Measurements from ENCODE around the gene PHF2. TPM values are rescaled to one million over a fixed set of nuclear protein-coding genes. Genes with fewer than 3 reads are reported as not detected.

PHF2 gene
- polyA plus RNA-seq, 1 of the 3 experiments (the other 2 are of a cell fraction): 11.2 TPM

- H2AFZ ChIP-seq (ENCODE audit: low read depth): no peak overlapping the region
- H3K4me2 ChIP-seq: no peak overlapping the region
- H3K79me2 ChIP-seq (ENCODE audit: insufficient read depth): no peaks in the 10 kb centered on the region
- no peak for DNase-seq
- ChIA-PET POLR2A (no interaction called here), CTCF (no interaction called here)
- H3K36me3 ChIP-seq (replicated peaks in 1 of 2; ENCODE audit: control insufficient read depth in 1 of 2, insufficient read depth in 2 of 2, low read length in 1 of 2): peaks cover 3 to 15% of the 10 kb centered on the region in 2 experiments
- WGBS (ENCODE audit: low lambda C conversion rate): 93% methylated on average over 17 of the region's 24 CpGs
- H3K27me3 ChIP-seq (ENCODE audit: insufficient read depth): no peaks in the 10 kb centered on the region
- no peaks in the 10 kb centered on the region for H3K9me2 ChIP-seq
- H3K27ac ChIP-seq (ENCODE audit: low read depth in 2 of 2, low read length in 1 of 2): no peak overlapping the region
- TF ChIP-seq SMC3 (IDR thresholded peaks at IDR 0.05; ENCODE audit: low read depth, low read length) (no peak), TEAD4 (IDR thresholded peaks at IDR 0.05; ENCODE audit: borderline replicate concordance, insufficient read depth) (no peak), TAF1 (IDR thresholded peaks at IDR 0.05; ENCODE audit: borderline replicate concordance, low read depth, low read length) (no peak), GATA2 (CRISPR knock-in tag; IDR thresholded peaks at IDR 0.05) (no peak), MXI1 (IDR thresholded peaks at IDR 0.05; ENCODE audit: low read depth, low read length) (no peak)
- H3K4me3 ChIP-seq (ENCODE audit: low read depth in 2 of 2, low read length in 1 of 2): no peak overlapping the region
- H3K9ac ChIP-seq: no peak overlapping the region
- H3K9me3 ChIP-seq: no peaks in the 10 kb centered on the region
- H3K4me1 ChIP-seq (ENCODE audit: control insufficient read depth in 1 of 2, insufficient read depth in 2 of 2, low read depth in 1 of 2, low read length in 1 of 2): no peaks in the 10 kb centered on the region
- H4K20me1 ChIP-seq (ENCODE audit: insufficient read depth): no peaks in the 10 kb centered on the region
- H3F3A ChIP-seq (replicated peaks; ENCODE audit: insufficient read depth): no peaks in the 10 kb centered on the region
Measured at GRCh38 chr9:93652604-93653592, 76.5 kb downstream of the PHF2 start.

- ChIA-PET CTCF (no interaction called here), POLR2A (no interaction called here)
- Histone ChIP-seq H2AFZ (ENCODE audit: low read depth) (no peak overlapping the region), H3K9me3 (no peaks in the 10 kb centered on the region), H3K36me3 (replicated peaks in 1 of 2; ENCODE audit: control insufficient read depth in 1 of 2, insufficient read depth in 2 of 2, low read length in 1 of 2) (peaks cover 3 to 15% of the 10 kb centered on the region in 2 experiments), H3F3A (replicated peaks; ENCODE audit: insufficient read depth) (no peaks in the 10 kb centered on the region), H3K4me3 (ENCODE audit: low read depth in 2 of 2, low read length in 1 of 2) (no peak overlapping the region), H3K27me3 (ENCODE audit: insufficient read depth) (no peaks in the 10 kb centered on the region), H3K9ac (no peak overlapping the region), H3K79me2 (ENCODE audit: insufficient read depth) (no peaks in the 10 kb centered on the region), H3K27ac (ENCODE audit: low read depth in 2 of 2, low read length in 1 of 2) (no peak overlapping the region), H4K20me1 (ENCODE audit: insufficient read depth) (no peaks in the 10 kb centered on the region), H3K4me1 (ENCODE audit: control insufficient read depth in 1 of 2, insufficient read depth in 2 of 2, low read depth in 1 of 2, low read length in 1 of 2) (no peaks in the 10 kb centered on the region), H3K9me2 (no peaks in the 10 kb centered on the region), H3K4me2 (no peak overlapping the region)
- no peak for DNase-seq
- no peak for TF ChIP-seq RCOR1 (IDR thresholded peaks at IDR 0.05; ENCODE audit: low read length)
- TF ChIP-seq JUND (IDR thresholded peaks at IDR 0.05): no peak
- no peak for TF ChIP-seq USF1 (IDR thresholded peaks at IDR 0.05; ENCODE audit: borderline replicate concordance, low read depth)
- TF ChIP-seq USF2 (IDR thresholded peaks at IDR 0.05; ENCODE audit: borderline replicate concordance, low read depth, low read length): no peak
- TF ChIP-seq, protein P1, sequence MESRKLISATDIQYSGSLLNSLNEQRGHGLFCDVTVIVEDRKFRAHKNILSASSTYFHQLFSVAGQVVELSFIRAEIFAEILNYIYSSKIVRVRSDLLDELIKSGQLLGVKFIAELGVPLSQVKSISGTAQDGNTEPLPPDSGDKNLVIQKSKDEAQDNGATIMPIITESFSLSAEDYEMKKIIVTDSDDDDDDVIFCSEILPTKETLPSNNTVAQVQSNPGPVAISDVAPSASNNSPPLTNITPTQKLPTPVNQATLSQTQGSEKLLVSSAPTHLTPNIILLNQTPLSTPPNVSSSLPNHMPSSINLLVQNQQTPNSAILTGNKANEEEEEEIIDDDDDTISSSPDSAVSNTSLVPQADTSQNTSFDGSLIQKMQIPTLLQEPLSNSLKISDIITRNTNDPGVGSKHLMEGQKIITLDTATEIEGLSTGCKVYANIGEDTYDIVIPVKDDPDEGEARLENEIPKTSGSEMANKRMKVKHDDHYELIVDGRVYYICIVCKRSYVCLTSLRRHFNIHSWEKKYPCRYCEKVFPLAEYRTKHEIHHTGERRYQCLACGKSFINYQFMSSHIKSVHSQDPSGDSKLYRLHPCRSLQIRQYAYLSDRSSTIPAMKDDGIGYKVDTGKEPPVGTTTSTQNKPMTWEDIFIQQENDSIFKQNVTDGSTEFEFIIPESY (IDR thresholded peaks at IDR 0.05; ENCODE audit: borderline replicate concordance, low read depth): no peak
- TF ChIP-seq RAD21 (IDR thresholded peaks at IDR 0.05; ENCODE audit: low read length): no peak
- TF ChIP-seq, protein P2, sequence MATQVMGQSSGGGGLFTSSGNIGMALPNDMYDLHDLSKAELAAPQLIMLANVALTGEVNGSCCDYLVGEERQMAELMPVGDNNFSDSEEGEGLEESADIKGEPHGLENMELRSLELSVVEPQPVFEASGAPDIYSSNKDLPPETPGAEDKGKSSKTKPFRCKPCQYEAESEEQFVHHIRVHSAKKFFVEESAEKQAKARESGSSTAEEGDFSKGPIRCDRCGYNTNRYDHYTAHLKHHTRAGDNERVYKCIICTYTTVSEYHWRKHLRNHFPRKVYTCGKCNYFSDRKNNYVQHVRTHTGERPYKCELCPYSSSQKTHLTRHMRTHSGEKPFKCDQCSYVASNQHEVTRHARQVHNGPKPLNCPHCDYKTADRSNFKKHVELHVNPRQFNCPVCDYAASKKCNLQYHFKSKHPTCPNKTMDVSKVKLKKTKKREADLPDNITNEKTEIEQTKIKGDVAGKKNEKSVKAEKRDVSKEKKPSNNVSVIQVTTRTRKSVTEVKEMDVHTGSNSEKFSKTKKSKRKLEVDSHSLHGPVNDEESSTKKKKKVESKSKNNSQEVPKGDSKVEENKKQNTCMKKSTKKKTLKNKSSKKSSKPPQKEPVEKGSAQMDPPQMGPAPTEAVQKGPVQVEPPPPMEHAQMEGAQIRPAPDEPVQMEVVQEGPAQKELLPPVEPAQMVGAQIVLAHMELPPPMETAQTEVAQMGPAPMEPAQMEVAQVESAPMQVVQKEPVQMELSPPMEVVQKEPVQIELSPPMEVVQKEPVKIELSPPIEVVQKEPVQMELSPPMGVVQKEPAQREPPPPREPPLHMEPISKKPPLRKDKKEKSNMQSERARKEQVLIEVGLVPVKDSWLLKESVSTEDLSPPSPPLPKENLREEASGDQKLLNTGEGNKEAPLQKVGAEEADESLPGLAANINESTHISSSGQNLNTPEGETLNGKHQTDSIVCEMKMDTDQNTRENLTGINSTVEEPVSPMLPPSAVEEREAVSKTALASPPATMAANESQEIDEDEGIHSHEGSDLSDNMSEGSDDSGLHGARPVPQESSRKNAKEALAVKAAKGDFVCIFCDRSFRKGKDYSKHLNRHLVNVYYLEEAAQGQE (IDR thresholded peaks at IDR 0.05; ENCODE audit: low read depth, low read length): no peak
- TF ChIP-seq FOSL2 (IDR thresholded peaks at IDR 0.05; ENCODE audit: borderline replicate concordance, low read depth): no peak
- no peak for TF ChIP-seq NRF1 (IDR thresholded peaks at IDR 0.05; ENCODE audit: low read depth, low read length)
- TF ChIP-seq POLR2AphosphoS5 (IDR thresholded peaks at IDR 0.05; ENCODE audit: low read depth, low read length): no peak
- TF ChIP-seq MXI1 (IDR thresholded peaks at IDR 0.05; ENCODE audit: low read depth, low read length): no peak
- no peak for TF ChIP-seq FOXM1 (IDR thresholded peaks at IDR 0.05; ENCODE audit: low read depth)
- 73% methylated on average over 2 of the region's 3 CpGs for WGBS (ENCODE audit: low lambda C conversion rate)
Measured at GRCh38 chr9:93653760-93654159, 77.4 kb downstream of the PHF2 start.

Data from SK-N-SH (cell line).